ENCODE results near the gene TRO.

DNA sequence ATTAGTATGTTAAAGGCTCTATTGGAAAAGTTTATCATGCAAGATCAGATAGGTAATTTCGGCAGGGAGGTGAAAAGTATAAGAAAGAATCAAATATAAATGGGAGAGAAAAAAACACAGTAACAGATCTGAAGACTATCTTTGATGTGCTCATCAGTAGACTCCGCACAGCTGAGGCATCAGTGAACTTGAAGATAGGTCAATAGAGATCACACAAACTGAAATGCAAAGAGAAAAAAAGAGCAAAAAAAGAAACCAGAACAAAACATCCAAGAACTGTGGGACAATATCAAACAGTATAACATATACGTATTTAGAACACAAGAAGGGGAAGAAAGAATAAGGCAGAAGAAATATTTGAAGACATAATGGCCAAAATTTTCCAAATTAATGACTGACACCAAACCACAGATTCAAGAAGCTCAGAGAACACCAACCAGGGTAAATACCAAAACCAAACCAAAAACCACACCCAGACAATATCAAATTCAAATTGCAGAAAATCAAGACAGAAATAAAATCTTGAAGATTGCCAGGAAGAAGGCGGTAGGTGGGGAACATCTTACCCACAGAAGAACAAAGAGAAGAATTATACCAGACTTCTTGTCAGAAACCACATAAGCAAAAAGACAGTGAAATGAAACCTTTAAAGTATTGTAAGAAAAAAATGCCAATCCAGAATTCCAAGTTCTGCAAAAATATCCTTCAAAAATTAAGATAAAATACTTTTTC is 44.3 kb downstream of the TRO start:
- TF ChIP-seq, protein P1, sequence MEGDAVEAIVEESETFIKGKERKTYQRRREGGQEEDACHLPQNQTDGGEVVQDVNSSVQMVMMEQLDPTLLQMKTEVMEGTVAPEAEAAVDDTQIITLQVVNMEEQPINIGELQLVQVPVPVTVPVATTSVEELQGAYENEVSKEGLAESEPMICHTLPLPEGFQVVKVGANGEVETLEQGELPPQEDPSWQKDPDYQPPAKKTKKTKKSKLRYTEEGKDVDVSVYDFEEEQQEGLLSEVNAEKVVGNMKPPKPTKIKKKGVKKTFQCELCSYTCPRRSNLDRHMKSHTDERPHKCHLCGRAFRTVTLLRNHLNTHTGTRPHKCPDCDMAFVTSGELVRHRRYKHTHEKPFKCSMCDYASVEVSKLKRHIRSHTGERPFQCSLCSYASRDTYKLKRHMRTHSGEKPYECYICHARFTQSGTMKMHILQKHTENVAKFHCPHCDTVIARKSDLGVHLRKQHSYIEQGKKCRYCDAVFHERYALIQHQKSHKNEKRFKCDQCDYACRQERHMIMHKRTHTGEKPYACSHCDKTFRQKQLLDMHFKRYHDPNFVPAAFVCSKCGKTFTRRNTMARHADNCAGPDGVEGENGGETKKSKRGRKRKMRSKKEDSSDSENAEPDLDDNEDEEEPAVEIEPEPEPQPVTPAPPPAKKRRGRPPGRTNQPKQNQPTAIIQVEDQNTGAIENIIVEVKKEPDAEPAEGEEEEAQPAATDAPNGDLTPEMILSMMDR (IDR thresholded peaks at IDR 0.05) = no peak
- no peak for TF ChIP-seq POLR2A (IDR thresholded peaks at IDR 0.05)

Measured in thyroid gland (tissue), 4 donors.